GM13977 (cell line): ENCODE results near the gene MIOX.
A peak's percentile ranks its signal among the peaks of the same experiment; 100 is the strongest.

ENCODE experiments used
- DNase-seq: peaks from one replicate; pipeline ENCODE4 v3.0.0; 2012; ENCODE audit warnings: low spot score
- in situ Hi-C: fragments of 300-500 bp; cut with MboI; formaldehyde crosslinking; loops from one replicate; pipeline ENCODE4 v1.12.0; 2022; ENCODE audit warnings: low sequenced_read_pairs, low pct_unique_long_range_greater_than_20kb, mixed read lengths, inconsistent platforms; ENCODE audit not compliant: unreplicated experiment
- TF ChIP-seq, protein P1 (sequence below): IDR thresholded peaks from 2 replicates; pipeline ENCODE4 v1.5.1; 2012; ENCODE audit warnings: mild to moderate bottlenecking, control low read depth; ENCODE audit not compliant: insufficient read depth; ENCODE audit errors: extremely low read depth, missing control alignments

The MIOX gene

DNA sequence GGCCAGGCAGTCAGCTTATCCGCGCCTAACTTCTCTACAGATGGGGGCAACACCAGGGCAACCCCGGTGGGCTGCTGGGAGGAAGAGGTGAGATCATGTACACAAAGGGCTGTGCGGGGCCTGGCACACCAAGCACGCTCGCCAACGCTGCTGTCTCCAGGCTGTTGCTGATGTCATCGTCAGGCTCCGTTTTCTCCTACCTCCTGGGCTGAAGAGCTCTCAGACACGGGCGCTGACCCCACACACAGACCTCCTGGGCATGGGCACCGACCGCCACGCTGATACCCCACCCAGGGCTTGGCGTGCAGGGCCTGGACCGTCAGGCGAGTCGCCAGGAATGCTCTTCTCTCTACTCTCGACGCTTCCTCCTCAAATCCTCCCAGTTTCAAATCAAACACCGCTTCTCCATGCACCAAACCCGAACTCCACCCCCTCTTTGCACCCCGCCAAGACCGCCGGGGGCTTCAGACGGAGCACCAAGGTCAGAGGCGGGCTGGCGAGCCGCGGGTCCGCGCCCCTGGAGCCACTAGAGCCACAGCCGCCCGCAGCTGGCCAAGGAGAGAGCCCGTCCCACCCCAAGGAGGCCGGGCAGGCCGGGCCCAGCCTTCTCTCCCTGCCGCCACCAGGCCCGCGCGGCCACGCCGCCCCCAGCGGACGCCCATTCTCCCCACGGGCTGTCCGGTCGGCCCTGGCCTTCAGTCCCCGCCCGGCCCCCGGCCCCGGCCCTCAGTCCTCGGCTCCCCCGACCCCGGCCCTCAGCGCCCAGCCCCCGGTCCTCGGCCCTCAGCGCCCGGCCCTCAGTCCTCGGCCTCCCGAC, 12.6 kb upstream of the MIOX start:
- DNase-seq: no peak
- TF ChIP-seq, protein P1, sequence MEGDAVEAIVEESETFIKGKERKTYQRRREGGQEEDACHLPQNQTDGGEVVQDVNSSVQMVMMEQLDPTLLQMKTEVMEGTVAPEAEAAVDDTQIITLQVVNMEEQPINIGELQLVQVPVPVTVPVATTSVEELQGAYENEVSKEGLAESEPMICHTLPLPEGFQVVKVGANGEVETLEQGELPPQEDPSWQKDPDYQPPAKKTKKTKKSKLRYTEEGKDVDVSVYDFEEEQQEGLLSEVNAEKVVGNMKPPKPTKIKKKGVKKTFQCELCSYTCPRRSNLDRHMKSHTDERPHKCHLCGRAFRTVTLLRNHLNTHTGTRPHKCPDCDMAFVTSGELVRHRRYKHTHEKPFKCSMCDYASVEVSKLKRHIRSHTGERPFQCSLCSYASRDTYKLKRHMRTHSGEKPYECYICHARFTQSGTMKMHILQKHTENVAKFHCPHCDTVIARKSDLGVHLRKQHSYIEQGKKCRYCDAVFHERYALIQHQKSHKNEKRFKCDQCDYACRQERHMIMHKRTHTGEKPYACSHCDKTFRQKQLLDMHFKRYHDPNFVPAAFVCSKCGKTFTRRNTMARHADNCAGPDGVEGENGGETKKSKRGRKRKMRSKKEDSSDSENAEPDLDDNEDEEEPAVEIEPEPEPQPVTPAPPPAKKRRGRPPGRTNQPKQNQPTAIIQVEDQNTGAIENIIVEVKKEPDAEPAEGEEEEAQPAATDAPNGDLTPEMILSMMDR: no peak
- in situ Hi-C loops: no loop called here

DNA sequence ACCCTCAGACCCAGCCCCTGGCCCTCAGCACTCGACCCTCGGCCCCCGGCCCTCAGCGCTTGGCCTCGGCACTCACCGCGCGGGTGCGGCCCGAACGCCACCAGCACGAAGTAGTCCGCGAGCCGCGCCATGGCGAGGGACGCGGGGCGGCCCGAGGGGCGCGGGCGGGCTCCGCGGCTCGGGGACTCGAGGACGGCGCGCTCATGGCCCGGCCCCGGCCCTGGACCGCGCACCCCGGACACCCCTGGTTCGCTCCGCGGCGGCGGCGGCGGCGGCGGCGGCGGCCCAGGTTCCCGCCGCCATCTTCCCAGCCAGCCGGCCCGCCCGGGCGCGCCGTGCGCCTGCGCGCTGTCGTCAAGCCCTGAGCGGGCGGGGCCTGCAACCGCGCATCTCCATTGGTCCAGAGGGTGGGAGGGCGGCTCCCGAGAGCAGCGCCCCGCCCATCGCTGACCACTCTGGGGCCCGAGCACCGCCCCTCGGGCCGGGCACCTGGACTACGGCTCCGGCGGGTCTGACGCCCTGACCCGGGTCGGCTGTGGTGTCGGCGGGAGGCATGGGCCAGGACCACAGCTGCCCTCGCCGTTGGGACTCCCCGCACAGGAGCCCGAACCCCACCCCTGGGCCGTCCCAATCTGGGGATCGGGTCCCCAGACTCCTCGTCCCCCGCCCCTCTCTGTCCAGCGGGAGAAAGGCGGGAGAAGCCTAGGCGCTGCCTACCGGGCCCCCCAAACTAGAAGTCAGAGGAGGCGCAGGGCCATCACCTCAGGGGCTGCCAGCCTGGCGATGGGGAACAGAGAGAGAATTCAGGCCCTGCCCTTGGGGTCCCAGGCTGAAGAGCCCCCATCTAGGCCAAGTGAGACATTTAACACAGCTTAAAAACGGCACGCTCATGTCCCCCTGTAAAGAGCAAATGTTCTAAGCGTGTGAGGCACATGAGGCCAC, 11.7 kb upstream of the MIOX start, which contains the start of gene SBF1:
Gene SBF1 (minus strand): TSS at position 326 of the 942 bp plus-strand sequence. CDS start 195 bp downstream, at position 131.
- peak; percentile 100 for DNase-seq
- TF ChIP-seq, protein P1: no peak
- in situ Hi-C loops: no loop called here

DNA sequence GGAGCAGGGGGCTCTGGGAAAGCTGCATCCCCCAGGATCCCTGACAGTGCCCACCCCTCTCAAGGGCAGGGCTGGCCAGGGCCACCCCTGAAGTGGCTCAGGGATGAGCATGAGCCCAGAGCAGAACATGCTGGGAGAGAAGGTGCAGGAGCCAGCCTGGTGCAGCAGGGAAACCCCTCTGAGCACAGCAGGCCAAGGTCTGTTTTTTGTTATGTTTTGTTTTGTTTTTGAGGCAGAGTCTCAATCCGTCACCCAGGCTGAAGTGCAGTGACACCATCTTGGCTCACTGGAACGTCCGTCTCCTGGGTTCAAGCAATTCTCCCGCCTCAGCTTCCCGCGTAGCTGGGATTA, 11.0 kb upstream of the MIOX start:
- in situ Hi-C loops: no loop called here
- no peak for DNase-seq
- TF ChIP-seq, protein P1: no peak

DNA sequence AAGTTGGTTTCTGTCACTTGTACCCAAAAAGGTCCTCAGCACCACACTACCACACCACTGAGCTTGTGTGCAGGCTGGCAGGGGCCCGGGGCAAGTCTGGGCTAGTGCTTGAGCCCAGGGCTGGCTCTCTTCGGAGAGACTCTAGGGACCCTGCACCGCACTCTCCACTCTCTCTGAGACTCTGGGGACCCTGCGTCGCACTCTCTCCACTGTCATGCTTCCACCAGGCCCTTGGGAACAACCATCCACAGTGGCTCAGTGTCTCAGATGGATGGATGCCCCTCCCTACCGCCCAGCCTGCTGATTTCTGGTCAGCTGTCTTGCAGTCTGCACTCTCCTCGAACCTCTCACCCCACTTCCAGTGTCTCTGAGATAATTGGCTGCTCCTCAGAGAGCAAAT, 9.8 kb upstream of the MIOX start:
- DNase-seq: no peak
- TF ChIP-seq, protein P1: no peak
- in situ Hi-C loops: no loop called here

DNA sequence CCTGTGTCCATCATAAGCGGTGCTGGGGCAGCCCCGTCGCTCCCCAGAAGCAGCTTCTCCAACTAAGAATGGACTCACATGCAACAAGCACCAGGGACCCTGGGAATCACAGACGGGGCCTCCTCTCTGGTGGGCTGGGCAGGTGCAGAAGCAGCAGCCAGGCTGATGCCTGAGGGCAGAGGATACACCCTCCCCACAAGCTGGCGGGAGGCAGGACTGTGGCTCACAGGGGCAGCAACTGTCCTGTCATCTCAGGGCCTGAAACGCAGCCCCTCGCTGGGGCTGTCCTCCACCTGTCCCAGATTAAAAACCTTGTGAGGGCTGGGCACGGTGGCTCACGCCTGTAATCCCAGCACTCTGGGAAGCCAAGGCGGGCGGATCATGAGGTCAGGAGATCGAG, 8.7 kb upstream of the MIOX start:
- TF ChIP-seq, protein P1: no peak
- in situ Hi-C loops: no loop called here
- DNase-seq: no peak

DNA sequence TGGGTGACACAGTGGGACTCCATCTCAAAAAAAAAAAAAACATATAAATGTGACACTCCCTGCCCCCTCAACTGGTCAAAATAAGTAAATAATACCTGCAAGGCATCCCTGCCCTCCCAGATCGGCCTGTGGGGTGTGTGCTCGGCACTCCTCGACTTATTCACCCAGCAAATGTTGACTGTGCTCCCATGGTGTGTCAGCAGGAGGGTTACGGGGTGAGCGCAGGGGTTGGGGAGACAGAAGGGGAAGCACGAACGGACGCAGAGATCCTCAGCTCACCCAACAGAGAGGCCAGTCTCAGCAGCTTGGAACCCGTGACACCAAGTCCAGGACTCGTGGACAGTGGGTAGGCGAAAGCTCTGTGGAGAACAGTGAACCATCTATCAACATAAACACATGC, 6.9 kb upstream of the MIOX start:
- TF ChIP-seq, protein P1: no peak
- in situ Hi-C loops: no loop called here
- DNase-seq: no peak
